Measurements from ENCODE around the gene RPS6KA1. TPM values are rescaled to one million over a fixed set of nuclear protein-coding genes. Genes with fewer than 3 reads are reported as not detected.

The RPS6KA1 gene
- total RNA-seq, 1 experiment from 2014 or later: 65.5 TPM

- ChIA-PET CTCF (interaction anchor here (0.6 to 2.5 kb wide), 8 partner anchors 9 to 385 kb away, joined by 3 to 8 read pairs (median 4); no protein-coding TSS in a partner anchor), POLR2A (no interaction called here)
- TF ChIP-seq NFYB (CRISPR knock-in tag; conservative IDR thresholded peaks at IDR 0.05; ENCODE audit: low read depth) (no peak), GTF2I (CRISPR knock-in tag; conservative IDR thresholded peaks at IDR 0.05) (no peak), ELF4 (CRISPR knock-in tag; IDR thresholded peaks at IDR 0.05; ENCODE audit: low read depth) (no peak), E2F4 (CRISPR knock-in tag; IDR thresholded peaks at IDR 0.05; ENCODE audit: borderline replicate concordance, low read depth) (no peak), IRF2 (CRISPR knock-in tag; IDR thresholded peaks at IDR 0.05; ENCODE audit: borderline replicate concordance, low read depth) (no peak), NFE2L1 (CRISPR knock-in tag; IDR thresholded peaks at IDR 0.05) (no peak), NR2C2 (CRISPR knock-in tag; IDR thresholded peaks at IDR 0.05) (no peak), ZSCAN18 (CRISPR knock-in tag; IDR thresholded peaks at IDR 0.05) (no peak), GRHL2 (CRISPR knock-in tag; IDR thresholded peaks at IDR 0.05; ENCODE audit: insufficient replicate concordance, severe bottlenecking) (no peak), USF1 (CRISPR knock-in tag; IDR thresholded peaks at IDR 0.05) (no peak), RELA (CRISPR knock-in tag; IDR thresholded peaks at IDR 0.05; ENCODE audit: borderline replicate concordance) (no peak), AR (CRISPR knock-in tag; IDR thresholded peaks at IDR 0.05) (no peak)
- Mint-ChIP-seq H3K4me1 (no peaks in the 10 kb centered on the region), H3K27me3 (ENCODE audit: low read depth) (no peaks in the 10 kb centered on the region), H3K27ac (no peak overlapping the region), H3K36me3 (peaks cover 20% of the 10 kb centered on the region), H3K9me3 (no peaks in the 10 kb centered on the region), H3K4me3 (no peak overlapping the region)
- DNase-seq (ENCODE audit: low spot score) (no peak), ATAC-seq (no peak)
Measured at GRCh38 chr1:26574719-26575251, 45.2 kb downstream of the RPS6KA1 start.

- no peaks in the 10 kb centered on the region for H3K27me3 Mint-ChIP-seq (ENCODE audit: low read depth)
- no peak for TF ChIP-seq SMAD4 (CRISPR knock-in tag; IDR thresholded peaks at IDR 0.05)
- no peaks in the 10 kb centered on the region for H3K9me3 Mint-ChIP-seq
- DNase-seq (ENCODE audit: low spot score) (no peak), ATAC-seq (no peak)
- H3K4me1 Mint-ChIP-seq: no peaks in the 10 kb centered on the region
- ChIA-PET CTCF (interaction anchor here (1.0 to 2.5 kb wide), 4 partner anchors 9 to 214 kb away, joined by 4 to 8 read pairs (median 6); no protein-coding TSS in a partner anchor), POLR2A (no interaction called here)
- peaks cover 18% of the 10 kb centered on the region for H3K36me3 Mint-ChIP-seq
- no peak overlapping the region for H3K4me3 Mint-ChIP-seq
- H3K27ac Mint-ChIP-seq: no peak overlapping the region
Measured at GRCh38 chr1:26575348-26575747, 45.8 kb downstream of the RPS6KA1 start.

GRCh38 chr1:26578167-26578566, 48.6 kb downstream of the RPS6KA1 start:
- peaks cover 11% of the 10 kb centered on the region for H3K36me3 Mint-ChIP-seq
- no peak overlapping the region for H3K4me3 Mint-ChIP-seq
- H3K27ac Mint-ChIP-seq: no peak overlapping the region
- no peaks in the 10 kb centered on the region for H3K27me3 Mint-ChIP-seq (ENCODE audit: low read depth)
- POLR2A ChIA-PET: no interaction called here
- H3K4me1 Mint-ChIP-seq: no peaks in the 10 kb centered on the region
- H3K9me3 Mint-ChIP-seq: no peaks in the 10 kb centered on the region
- TF ChIP-seq GABPB1 (CRISPR knock-in tag; IDR thresholded peaks at IDR 0.05): no peak
- TF ChIP-seq MLX (CRISPR knock-in tag; IDR thresholded peaks at IDR 0.05): no peak
- TF ChIP-seq NR1H2 (CRISPR knock-in tag; IDR thresholded peaks at IDR 0.05): no peak
- no peak for TF ChIP-seq SMAD4 (CRISPR knock-in tag; IDR thresholded peaks at IDR 0.05)
- no peak for TF ChIP-seq TP53 (CRISPR knock-in tag; IDR thresholded peaks at IDR 0.05)
- no peak for TF ChIP-seq TCF7 (CRISPR knock-in tag; IDR thresholded peaks at IDR 0.05; ENCODE audit: low read depth)
- no peak for TF ChIP-seq PRDM15 (CRISPR knock-in tag; IDR thresholded peaks at IDR 0.05)
- CTCF ChIA-PET: interaction anchor here (0.7 to 1.4 kb wide), 3 partner anchors 39 to 1162 kb away, joined by 3 to 6 read pairs (median 4); no protein-coding TSS in a partner anchor
- DNase-seq (ENCODE audit: low spot score) (no peak), ATAC-seq (no peak)

All from WTC11 (cell line).